ENCODE measurements around the gene EXOC3L4.
"Not testable (repeated sequence)": the region's sequence is repeated elsewhere in the genome, so short reads cannot be mapped to it uniquely, and the experiment has no call there.

EXOC3L4 gene

DNA sequence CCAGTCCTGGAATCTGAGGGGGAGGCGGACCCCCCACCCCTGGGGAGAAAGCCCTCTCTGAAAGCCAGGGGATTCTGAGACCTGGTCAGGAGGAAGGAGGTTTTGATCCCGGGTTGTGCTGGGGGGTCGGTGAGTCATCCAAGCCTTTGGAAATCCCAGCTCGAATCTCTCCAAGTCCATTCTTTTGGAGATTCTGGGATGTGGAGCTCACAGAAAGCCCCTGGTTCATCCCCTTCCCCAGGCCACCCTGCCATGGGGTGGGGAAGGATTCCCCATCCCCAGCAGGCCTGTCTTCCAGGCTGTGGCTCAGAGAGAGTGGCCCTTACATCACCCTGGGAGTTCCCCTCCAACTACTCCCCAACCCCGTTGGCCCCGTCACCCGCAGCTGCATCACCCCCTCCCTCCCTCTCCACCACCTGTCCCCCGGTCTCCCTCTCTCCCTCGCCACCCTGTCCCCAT is 14.3 kb downstream of the EXOC3L4 start:
- no peak for DNase-seq

DNA sequence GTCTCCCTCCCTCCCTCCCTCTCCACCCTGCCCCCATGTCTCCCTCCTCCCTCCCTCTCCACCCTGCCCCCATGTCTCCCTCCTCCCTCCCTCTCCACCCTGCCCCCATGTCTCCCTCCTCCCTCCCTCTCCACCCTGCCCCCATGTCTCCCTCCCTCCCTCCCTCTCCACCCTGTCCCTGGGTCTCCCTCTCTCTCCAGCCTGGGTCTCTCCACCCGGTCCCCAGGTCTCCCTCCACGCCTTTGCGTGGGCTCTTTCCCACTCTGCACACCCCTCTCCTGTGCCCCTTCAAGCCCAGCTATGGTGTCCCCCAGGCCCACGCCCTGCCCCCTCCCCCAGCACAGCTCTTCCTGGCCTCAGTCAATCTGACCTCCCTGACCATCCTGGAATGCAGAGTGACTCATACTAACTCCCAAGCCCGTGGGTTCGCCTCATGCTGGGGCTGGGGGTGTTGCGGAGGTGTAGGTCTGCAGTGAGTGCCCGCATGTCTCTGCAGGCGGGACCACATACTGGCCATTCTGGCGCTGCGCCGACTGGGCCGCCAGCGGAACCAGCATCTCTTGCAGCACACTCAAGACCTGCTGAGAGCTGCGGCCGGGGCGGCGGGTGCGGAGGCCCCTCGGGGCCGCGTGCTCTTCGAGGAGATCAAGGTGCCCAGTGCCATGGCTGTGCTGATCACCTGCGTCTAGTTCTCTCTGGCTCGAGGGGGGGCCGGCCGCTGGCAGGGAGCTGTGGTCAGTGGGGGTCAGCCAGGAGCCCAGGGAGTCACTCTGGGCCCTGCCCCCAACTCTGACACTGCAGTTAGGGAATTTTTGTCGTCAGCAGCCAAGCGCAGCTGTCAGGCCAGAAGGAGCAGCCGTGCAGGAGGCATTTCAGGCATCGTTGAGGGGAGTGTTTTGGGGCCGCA is 15.3 kb downstream of the EXOC3L4 start:
- no peak for DNase-seq

DNA sequence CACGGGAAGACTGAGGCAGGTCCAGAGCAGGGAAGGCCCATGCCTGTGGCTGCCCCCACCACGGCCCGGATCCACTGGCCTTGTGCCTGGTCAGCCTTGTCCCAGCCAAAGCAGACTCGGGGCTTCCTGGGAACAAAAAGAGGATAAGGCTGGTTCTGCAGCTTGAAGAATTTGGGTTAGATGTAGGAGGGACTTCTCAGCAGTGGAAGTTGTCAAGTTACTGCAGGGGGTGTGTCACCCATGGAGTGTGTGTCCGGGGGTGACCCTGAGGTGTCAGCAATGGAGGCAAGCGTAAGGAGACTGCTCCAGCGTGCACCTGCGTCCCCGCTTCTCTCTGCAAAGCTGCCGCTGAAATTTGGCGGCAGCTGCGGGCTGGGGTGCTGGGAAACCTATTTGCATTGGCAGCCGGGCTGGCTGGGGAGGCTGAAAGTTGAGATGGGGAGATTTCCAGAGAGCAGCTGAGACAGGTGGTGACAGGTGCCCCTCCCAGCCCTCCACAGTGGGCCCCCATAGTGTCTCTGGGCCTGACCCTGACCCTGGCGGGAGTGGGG is 16.2 kb downstream of the EXOC3L4 start:
- no peak for DNase-seq

DNA sequence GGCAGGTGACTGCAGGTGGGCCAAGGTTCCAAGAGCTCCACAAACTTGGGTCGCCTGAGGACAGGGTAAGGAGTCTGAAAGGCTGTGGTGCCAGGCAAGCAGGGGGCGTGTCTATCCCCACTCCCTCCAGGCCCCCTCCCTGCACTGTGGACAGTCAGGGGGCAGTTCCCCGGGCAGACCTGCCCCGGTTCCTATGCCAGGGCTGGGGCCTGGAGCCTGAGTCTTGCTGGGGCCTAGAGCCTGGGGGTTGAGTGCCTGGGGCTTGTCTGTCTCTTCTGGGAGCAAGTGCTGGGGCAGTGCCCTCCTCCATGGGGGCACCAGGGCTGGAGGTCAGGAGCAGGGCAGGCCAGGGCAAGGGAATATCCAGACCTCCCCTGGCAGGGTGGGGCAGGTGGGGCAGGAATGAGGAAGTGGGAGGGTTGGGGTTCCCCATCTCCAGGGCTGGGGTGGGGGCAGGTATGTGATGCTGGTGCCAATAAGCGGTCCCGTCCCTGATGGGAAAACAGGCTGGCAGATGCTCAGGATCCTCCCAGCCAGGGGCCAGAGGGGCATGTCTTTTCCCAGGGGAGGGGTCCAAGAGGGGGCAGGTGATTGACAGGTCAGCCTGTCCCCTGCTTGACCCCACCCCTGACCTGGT is 16.8 kb downstream of the EXOC3L4 start:
- DNase-seq: no peak

DNA sequence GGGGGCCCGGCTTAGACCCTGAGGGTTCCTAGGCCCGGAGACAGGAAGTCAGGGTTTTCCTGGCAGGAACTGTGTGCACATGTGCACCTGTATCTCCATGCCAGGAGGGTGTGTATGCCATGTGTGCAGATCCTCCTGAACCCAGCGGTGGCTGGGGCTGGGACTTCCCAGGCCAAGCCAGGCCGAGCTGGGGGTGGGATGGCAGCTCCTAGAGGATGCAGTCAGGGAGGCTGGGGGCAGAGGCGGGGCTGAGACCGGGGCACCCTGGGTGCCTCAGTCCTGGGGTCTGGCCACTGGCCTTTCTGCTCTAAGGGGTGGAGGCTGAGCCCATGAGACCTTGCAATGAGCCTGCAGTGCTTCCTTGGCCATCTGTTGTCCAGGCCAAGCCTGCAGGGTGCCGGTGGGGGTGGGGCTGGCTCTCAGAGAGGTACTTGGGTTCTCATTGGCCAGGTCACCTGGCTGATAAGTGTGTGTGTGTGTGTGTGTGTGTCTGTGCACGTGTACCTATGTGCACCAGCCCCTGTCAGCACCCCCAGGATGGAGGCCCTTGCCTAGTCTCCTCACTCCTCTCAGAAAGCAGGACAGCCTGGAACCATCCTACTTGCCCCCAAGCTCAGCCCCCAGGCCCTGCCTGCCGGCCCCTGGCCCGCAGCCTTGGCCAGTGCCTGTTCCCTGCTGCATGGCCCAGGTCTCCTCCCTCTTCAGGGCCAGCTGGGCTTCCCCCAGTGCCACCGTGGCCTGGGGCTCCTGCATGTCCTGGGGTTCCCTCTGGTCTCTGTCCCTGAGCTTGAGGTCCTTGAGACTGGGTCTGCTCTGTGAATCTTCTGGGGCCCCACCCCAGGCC is 18.1 kb downstream of the EXOC3L4 start:
- DNase-seq: no peak

DNA sequence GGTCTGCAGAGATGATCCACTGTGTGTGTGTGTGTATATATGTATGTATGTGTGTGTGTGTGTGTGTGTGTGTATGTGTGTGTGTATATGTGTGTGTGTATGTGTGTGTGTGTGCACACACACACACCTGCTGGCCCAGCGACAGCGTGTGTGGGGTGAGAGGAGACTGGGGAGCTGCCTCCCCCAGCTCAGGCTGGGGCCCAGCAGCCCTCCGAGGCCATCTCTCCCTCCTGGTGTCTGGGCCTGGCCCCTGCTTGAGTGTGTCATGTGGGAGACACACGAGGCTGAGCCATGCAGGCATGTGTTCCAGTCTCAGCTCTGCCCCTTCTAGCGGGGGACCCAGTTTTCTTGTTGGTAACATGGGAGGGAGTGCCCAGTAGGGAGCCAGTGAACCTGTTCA is 18.8 kb downstream of the EXOC3L4 start:
- no peak for DNase-seq

DNA sequence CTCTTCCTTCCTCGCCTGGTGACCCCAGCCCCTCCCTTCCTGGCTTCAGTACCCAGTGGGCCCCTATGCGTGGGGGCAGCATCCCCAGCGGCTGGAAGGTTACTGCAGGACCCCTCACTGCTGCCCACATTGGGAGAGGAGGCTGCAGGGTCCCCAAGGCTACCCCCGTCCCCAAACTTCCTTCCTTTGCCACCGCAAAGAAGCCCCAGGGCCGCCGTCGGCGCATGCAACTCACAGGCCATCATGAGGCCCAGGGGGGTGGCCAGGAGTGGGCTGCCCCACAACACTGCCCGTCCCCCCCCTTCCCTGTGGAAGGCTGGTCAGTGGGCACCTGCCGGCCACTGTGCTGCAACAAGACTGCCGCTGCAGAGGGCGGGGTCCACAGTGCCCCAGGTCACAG is 19.2 kb downstream of the EXOC3L4 start:
- no peak for DNase-seq

DNA sequence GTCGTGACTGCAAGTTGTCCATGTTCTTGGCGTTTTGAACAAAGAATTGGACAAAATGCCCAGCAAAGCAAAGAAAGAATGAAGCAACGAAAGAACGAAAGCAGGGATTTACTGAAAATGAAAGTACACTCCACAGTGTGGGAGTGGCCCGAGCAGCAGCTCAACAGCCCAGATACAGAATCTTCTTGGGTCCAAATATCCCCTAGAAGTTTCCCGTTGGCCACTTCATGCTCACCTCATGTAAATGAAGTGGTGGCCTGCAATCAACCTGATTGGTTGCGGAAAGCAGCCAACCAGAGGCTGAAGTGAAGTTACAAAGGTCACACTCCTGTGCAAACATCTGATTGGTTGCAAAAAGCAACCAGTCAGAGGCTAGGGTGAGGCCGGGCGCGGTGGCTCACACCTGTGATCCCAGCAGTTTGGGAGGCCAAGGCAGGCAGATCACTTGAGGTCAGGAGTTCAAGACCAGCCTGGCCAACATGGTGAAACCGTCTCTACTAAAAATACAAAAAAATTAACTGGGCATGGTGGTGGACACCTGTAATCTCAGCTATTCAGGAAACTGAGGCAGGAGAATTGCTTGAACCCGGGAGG is 20.7 kb downstream of the EXOC3L4 start:
- DNase-seq: not testable (repeated sequence)

DNA sequence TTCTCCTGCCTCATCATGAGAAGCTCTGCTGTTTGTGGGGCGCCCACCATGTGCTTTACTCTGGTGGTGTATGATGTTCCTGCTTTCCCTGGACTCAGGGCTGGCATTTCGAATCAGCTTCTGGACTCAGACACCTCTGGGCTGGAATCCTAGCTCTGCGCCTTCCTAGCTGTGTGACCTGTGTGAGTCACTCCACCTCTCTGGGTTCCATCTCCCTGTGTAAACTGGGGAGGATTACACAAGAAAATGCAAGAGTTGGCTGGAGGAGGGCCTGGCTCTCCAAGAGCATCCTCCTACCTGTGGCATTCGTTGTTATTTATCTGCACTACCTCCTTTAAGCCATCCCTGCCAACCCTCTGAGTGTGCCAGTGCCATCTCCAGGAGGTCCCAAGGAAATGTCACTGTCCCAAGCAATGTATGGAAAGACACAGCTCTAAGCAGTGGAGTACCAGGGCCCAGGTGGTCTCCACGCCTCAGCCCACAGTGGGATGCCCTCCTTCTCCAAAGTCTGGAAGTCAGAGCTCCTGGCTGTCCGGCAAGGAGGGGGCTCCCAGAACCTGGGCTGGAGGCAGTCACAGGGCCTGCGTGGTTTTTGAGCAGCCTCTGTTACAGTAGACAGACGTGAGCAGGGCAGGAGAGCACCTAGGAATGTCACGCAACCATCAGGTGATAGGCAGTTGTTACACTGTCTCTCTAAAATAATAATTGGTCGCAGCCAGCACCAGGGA is 21.5 kb downstream of the EXOC3L4 start:
- no peak for DNase-seq

DNA sequence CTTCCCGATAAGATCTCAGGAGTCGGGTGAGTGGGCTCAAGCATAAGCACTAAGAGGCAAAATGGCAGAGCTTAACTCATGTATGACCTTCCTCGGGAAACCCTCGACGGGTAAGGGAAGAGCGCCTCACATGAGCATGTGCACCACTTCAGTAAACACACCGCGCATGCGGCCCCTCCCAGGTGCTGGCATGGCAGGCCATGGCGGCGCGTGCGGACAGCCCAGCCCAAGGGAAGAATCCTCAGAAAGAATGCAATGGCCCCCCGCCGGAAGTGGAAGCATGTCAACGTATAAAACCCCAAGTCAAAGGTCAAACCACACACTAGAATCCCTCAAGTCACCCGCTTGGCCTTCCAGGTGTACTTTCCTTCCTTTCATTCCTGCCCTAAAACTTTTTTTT is 22.1 kb downstream of the EXOC3L4 start:
- DNase-seq: no peak

DNA sequence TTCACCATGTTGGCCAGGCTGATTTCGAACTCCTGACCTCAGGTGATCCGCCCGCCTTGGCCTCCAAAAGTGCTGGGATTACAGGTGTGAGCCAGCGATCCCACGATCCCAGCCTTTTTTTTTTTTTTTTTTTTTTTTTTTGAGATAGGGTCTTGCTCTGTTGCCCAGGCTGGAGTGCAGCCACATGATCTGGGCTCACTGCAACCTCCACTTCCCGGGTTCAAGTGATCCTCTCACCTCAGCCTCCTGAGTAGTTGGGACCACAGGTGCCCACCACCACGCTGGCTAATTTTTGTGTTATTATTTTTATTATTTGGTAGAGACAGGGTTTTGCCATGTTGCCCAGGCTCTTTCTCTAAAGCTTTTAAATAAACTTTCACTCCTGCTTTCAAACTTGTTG is 23.0 kb downstream of the EXOC3L4 start:
- DNase-seq: not testable (repeated sequence)

DNA sequence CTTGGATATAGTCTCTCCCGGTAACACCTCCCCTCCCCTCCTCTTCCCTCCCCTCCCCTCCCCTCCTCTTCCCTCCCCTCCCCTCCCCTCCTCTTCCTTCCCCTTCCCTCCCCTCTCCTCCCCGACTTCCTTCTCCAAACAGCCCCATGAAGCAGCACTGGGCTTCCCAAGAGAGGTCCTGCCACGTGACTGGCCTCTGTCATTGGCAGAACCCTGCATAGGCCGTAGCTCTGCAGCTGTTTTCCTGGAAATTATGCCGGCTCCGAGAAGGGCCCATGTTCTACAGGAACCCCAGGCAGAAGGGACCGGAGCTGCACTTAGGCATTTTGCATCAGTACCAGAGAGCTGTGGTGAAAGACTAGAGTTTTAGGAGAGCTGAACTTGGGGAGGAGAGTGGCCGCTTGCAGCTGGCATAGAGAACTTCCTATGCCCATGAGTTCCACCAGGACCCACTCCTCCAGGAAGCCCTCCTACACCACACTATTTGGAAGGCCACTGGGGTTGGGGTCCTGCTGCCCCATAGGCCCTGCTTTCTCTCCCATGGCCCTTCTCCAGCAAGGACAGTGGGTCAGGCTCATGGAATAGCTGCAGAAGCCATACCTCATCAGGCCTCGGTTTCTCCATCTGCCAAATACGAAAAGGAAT is 23.6 kb downstream of the EXOC3L4 start:
- DNase-seq: no peak

DNA sequence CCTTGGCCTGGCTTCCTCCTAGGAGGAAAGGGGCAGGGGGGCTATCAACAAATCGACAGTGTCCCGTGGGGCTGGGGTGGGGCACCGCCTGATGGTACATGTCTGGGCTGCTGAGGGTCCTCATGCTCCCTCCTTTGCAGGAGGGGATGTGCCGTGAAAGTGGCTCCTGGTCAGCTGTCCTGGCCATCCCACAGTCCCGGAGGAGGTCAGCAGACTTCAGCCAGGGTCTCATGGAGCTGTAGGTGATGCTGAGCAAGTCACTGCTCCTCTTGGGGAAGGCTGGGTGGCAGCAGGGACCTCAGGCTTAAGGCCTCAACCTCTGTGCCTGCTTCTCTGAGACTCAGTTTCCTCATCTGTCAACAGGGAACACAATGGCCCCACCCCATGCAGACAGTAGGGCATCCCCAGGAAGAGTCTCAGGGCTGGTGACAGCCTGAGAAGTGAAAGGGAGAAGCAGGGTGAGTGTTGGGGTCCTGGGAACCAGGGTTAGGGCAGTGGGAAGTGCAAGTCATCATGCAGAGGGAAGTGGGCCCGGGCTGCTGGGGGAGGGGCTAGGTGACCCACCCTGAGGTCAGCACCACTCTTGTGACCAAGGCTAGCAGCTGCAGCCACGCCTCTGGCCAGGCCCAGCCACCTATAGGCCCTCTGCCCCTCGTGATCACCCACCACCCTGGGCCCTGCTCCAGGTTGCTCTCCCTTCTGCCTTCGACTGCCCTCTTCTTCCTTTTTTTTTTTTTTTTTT is 24.3 kb downstream of the EXOC3L4 start:
- DNase-seq: no peak

DNA sequence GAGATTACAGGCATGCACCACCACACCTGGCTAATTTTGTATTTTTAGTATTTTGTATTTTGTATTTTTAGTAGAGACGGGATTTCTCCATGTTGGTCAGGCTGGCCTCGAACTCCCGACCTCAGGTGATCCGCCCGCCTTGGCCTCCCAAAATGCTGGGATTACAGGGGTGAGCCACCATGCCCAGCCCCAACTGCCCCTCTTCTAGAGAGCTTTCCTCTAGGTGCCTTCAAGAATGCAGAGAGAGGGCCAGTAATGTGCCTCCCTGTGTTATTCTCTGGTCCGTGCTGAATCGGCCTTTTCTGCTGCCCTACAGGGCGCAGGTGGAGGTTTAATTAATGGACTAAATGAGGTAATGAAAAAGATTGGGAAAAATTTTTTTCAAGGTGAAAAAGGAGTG is 25.0 kb downstream of the EXOC3L4 start:
- not testable (repeated sequence) for DNase-seq

DNA sequence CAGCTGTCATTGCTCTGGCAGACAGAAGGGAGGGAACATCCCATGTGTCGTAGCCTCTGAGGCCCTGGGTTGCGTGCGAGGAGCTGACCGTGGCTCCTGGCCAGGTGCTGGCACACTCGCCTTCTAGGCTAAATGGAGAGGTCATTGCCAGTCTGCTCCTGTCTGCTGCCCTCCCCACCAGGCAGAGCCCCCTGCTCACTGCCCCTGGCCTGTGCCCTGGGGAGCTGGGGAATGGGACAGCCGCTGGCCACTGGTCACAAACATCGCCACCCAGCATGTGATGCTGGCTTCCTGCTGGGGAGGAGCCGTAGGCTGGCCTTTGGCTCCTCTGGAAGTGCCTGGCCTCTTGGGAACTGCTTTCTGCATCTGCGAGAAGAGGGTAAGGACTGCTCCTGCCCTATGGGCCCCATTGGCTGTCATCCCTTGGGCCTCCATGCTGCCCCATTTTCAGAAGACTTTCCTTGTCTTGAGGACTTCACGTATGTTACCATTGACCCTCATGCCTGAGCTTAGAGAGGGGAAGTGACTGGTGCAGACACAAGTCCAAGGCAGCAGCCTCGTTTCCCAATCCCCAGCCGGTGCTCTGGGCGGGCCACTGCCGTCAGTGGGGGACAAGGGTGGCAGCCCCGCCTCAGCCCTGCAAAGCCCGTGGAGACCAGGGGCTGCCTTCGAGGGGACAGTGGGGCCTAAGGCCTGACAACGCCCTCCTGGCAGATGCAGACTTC is 26.8 kb downstream of the EXOC3L4 start:
- no peak for DNase-seq

DNA sequence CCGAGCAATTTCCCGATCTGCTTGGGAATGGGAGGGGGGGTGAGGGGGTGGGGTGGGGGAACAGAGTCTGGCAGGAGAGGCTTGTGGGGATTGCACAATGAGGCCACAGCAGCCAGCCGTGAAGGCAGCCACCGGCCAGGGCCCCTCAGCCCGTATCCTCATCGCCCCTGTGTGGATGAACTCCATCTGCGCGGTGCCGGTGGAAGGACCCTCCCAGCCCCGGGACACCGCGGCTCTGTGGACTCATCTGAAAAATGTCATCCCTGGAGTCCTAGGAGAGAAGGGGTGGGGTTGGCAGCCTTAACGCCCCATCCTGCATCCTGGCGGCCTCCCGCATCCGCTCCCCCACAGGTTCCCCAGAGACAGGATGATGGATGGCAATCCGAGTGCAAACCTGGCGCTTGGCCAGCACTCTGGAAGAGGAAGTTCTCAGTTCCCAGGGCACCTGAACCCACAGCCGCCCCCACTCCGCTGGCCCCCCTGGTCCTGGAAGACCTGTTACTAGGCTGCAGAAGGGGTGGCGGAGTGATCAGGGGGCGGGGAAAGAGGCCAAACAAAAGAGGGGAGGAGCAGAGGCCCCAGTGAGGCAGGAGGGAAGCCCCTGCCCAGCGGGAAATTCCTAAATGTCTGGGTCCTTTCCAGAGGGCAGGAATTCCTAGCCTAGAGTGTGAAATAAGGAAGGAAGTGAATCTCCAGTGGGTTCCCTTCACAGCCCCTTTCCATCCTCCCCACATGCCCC is 27.5 kb downstream of the EXOC3L4 start:
- peak; percentile 76 for DNase-seq

DNA sequence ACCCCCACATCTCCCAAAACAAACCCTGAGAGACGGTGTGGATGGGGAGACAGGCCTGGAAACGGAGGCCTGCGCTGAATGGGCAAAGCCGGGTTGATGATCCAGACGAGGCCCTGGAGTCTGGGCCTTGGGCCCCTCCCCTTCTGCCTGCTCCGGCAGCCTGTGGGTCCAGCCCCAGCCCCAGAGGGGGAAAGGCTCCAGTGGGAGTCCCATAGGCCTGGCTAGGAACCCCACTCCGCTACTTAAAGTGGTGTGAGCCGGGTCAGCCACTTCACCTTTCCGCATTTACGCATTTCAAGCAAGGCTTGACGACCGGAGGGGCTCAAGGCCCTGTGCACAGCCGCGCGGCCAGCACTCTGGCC is 28.0 kb downstream of the EXOC3L4 start:
- no peak for DNase-seq

DNA sequence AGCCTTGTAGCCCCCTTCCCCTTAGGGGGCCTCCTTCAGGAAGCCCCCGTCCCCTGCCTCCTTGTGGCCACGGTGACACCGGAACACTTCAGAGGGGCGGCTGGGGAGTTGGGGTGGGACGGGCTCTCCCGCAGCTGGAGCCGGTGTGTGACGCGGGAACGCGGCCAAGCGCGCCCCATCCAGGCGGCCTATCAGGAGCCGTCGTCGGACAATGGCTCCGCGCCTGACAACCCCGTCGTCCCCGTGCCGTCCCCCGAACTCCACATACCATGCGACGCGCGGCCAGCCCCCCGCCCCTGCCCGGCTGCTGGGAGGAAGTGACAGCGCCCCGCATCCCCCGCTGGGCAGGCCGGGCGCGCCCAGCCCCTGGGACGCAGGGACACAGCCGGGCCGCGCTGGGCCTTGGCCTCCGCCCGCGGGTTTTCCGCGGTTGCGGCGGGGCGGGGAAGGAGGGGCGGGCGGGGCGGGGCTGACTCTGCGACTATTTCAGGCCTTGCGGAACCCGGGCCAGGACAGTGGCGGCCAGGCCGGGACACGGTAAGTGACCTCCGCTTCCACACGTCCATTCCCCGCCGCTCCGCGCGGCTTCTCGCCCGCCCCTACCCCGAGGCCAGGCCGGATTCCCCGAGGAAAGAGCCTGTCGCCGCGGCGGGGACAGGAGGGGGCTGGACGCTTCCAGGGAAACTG is 28.6 kb downstream of the EXOC3L4 start, which contains the start of gene TNFAIP2:
Gene TNFAIP2, plus strand, starts transcription at position 515 of the 687 bp plus-strand sequence. CDS start 2,997 bp downstream, outside the sequence.
- no peak for DNase-seq
